HG03520 (cell line): Measurements from ENCODE around the gene GID8.
"Not testable (repeated sequence)": the region's sequence is repeated elsewhere in the genome, so short reads cannot be mapped to it uniquely, and the experiment has no call there.

ENCODE experiments used
- ATAC-seq: cut with Tn5 transposase; IDR thresholded peaks from one replicate; pipeline ENCODE4 v1.9.1; 2021; ENCODE audit warnings: mild to moderate bottlenecking, moderate library complexity; ENCODE audit not compliant: unreplicated experiment

Gene GID8

DNA sequence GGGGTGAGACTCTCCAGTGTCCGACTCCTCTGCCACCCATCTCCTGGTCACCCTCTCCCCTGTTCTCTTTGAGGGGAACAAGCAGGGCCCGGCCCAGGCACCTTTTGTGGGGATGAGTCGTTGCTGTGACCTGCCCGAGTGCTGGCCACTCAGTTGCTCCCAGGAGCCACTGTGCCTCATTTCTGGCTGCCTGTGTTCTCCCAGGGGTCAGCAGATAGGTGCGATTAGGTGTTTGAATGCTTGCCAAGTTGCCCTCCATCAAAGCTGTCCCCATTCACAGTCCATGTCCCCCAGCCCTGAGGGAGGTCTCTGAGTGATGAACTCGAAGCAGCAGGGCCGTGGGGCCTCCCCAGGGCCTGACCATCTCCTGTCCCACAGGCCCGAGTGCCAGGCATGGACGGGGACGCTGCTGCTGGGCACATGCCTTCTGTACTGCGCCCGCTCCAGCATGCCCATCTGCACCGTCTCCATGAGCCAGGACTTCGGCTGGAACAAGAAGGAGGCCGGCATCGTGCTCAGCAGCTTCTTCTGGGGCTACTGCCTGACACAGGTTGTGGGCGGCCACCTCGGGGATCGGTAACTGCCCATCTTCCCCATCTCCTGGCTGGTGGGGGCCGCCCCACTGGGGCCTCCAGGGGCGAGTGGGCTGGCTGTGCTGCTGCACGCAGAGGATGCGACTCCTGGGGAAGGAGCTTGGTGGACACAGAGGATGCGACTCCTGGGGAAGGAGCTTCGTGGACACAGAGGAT, 18.6 kb downstream of the GID8 start:
- ATAC-seq, result no peak

GRCh38 chr20:62957136-62958117, 19.5 kb downstream of the GID8 start:
- ATAC-seq, result no peak

DNA sequence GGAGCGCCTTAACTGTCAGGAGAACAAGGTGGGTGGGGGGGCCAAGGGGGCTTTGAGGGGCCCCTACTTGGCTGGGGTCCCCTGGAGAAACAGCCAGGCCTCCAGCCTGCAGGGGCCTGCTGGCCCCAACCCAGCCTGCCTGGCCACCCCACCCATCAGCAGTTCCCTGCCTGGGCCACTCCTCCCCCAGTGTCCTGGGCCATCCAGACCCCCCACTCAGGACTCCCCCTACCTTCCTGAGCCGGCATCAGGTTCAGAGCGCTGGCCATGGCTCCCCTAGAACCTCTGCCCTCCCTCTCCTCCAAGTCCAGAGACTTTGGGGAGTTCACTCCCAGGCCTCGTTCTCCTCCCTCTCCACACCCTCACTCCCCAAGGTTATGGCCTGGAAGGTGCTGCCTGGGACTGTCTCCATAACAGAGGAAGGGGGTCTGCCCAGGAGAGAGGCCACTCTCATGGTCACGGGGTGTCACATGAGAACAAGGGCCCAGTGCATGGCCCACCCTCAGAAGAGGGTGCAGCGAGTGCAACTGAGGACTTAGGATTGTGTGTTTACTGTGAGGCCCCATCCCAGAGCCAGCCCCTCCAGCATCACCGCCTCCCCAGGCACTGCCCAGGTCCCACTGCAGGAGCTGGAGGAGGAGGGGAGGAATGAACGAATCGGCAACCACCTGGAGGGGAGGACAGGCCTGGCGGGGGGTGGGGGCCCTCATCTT, 20.6 kb downstream of the GID8 start:
- no peak for ATAC-seq

DNA sequence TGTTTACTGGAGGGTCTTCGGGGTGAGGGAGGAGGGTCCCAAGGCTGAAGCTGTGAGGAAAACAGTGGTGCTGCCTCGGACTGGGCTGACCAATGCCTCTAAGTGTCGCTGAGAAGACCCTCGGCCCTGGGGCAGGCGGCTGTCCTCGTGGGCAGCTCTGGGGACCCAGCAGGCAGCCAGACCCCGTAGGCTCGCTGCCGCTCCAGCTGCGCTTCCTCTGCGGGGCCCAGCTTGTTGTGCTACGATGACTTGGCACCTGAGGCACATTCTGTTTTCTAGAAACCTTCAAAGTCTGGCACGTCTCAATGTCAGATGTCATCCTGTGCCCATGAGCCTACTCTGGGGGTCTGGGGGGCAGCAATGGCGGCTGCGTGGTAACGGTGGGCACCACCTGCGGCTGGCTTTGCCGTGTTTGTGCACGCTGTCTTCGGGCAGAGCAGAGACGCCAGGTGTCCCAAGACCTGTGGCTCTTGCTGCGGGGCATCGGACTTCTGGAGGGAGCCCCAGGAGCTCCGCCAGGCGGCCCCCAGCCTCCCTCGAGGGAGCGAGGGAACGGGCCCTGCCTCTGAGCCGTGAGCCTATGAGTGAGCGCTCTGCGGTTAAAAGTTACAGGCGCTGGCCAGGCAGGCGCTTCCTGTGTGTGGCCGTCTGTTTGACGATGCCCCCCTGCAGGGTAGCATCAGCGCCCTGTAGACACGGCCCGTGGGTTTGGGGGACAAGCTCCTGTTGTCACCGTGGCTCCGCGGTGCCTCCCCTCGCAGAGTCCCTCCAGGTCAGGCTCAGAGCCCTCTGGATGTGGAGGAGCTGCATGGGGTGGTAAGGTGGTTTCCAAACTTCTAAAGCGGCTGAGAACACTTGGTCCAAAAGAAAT, 21.4 kb downstream of the GID8 start:
- no peak for ATAC-seq

GRCh38 chr20:62959998-62960436, 22.1 kb downstream of the GID8 start:
- ATAC-seq, result no peak

DNA sequence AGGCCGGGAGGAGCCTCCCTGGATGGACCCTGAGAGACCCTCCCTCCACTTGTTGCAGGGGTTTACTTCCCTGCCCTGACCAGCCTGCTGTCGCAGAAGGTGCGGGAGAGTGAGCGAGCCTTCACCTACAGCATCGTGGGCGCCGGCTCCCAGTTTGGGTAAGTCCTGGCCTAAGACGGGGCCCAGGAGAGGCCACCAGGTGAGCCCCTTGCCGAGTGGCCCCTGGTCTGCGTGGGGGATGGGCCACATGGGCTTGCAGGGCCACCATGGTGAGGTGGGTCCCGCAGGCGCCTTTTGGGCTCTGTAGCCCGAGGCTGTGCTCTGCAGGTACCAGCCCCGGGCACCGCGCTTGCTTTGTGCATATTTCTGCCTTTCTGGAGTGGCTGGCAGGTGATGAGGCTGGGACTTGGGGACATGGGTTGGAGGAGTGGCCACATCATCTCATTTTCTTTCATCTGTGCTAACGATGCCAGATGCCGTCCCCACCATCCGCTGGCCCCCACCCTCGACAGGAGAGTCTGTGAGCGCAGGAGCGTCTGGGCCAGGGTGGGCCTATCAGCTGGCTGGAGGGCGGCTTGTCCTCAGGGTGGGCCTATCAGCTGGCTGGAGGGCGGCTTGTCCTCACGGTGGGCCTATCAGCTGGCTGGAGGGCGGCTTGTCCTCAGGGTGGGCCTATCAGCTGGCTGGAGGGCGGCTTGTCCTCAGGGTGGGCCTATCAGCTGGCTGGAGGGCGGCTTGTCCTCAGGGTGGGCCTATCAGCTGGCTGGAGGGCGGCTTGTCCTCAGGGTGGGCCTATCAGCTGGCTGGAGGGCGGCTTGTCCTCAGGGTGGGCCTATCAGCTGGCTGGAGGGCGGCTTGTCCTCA, 22.7 kb downstream of the GID8 start:
- ATAC-seq, result not testable (repeated sequence)

GRCh38 chr20:62961310-62961783, 23.4 kb downstream of the GID8 start:
- ATAC-seq, result no peak

DNA sequence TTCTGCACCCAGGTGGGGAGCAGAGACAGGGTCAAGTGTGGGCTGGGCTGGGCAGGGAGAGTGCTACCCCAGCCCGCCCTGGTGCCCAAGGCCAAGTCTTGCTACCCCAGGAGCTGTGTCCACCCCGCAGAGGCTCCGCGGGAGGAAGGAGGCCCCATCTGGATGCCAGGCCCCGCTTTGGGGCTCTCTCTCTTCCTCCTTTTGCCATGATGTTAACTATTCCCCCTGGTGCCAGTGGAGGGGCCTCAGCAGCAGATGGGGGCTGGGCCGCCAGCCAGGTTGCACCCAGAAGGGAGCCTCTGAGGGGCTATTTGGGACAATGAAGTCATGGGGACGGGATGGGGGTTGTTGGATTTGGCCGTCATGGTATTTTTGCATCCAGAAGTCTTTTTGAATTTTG, 23.9 kb downstream of the GID8 start:
- ATAC-seq, result no peak

DNA sequence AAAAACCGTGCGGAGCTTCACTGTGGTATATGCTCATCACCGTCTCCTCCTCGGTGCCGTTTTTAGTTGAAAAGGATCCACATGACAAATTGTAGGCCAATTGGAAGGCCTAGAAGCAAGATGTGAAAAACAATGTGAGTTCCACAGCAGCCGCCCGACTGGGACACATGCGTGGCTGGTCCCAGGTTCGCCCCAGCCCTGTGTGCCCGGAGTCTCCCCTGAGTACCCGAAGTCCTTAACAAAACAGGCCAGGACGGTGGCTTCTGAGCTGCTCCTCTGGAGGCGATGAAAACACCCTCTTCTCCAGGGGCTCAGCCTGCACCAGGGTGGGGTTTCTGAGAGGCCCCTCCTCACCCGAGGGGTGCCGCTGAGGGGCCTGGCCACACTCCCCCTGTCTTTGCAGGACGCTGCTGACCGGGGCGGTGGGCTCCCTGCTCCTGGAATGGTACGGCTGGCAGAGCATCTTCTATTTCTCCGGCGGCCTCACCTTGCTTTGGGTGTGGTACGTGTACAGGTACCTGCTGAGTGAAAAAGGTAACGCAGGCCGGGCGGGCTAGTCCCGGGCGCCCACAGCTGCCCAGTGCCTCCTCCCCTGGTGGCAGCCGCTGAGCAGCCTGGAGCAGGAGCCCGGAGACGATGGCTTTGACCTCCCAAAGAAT, 24.4 kb downstream of the GID8 start:
- ATAC-seq, result no peak

- no peak for ATAC-seq
These were observed 25.1 kb downstream of the GID8 start for GRCh38 chr20:62962891-62963613.

DNA sequence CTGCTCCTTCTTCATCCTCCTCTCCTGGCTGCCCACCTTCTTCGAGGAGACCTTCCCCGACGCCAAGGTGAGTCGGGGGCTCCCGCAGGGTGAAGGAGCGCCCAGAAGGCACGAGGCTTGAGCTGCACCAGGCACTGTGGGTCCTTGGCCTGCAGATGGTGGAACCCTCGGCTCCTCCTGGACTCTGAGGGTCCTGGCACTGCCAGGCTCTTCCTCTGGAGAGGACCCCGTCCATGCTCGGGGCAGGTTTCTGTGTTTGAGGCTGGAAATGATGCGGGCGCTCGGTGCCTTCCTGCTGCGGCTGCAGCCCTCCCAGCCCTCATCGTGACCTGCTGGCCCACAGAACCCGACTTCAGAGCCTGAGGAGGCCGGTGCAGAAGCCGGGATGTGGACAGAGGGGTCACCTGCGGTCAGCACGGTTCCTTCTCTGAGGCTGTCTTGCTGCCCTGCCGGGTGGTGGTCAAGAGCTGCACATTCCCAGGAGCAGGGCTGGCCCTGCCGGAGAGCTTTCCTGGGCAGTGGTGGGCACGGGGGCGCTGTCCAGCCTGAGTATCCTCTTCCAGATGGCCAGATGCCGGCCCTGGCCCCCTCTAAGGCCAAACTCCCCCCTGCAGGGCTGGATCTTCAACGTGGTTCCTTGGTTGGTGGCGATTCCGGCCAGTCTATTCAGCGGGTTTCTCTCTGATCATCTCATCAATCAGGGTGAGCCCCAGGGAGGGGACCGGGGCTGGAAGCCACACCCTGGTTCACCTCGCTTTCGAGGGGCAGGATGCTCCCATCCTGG, 25.9 kb downstream of the GID8 start:
- ATAC-seq, result no peak

GRCh38 chr20:62964700-62965099, 26.8 kb downstream of the GID8 start:
- ATAC-seq, result no peak

DNA sequence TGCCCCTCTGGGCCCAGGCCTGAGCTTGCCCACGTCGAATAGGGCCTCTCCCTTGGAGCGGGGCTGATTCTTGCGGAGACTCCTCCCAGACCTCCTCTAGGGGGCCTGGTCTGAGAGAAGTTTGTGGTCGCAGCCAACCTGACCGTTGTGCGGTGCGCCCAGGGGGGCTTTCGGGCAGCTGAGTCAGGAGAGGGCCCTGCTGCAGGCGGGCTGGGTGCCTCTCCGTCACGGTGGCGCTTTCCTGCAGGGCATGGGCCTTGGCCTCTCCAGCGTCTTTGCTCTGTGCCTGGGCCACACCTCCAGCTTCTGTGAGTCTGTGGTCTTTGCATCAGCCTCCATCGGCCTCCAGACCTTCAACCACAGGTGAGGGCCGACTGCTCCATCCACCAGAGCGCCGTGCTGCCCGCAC, 27.4 kb downstream of the GID8 start:
- no peak for ATAC-seq

GRCh38 chr20:62966212-62967148, 28.5 kb downstream of the GID8 start:
- ATAC-seq, result no peak

DNA sequence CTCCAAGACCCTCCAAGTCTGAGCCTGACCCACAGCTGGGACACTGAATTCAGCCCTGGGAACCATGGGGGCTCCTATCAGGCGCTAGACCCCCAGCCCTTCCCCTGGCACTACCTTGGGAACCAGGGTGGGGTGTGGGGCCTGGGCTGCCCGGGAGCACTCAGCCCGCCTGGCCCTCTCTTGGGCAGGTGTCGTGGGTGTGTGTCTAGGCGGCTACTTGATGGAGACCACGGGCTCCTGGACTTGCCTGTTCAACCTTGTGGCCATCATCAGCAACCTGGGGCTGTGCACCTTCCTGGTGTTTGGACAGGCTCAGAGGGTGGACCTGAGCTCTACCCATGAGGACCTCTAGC, 29.2 kb downstream of the GID8 start:
- no peak for ATAC-seq

DNA sequence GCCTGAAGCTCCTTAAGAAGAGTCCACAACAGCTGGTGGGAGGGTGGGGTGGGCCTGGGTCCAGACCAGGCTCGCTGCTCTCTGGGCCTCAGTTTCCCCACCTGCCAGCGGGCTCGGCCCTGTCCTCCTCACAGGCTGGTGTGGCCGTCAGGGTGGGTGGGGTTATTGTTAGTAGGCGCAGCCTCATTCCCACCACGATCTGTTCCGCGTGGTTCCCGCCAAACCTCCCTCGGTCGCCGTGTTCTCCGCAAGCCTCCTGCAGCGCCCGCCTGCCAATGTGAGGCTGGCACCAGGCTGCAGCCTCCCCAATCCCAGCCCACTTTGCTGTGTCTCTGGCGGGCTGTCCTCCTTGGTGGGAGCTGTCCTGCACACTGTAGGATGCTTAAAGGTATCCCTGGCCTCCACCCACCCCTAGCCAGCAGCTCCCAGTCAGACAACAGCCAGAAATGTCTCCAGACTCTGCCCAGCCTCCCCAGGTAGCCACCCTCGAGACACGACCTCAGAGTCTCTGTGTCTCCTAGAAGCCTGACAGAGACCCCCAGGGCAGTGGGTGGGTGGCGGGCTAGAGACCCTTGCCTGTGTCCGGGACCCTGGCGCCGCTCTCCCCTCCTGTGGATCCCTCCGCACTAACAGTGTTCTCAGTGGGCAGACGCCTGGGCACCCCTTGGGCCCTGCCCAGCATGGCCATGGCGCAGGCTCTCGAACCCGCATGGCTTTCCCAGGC, 29.8 kb downstream of the GID8 start:
- no peak for ATAC-seq
